Suprapubic skin (tissue), 4 donors: ENCODE results near the gene STXBP1. TPM values are rescaled to one million over a fixed set of nuclear protein-coding genes. Genes with fewer than 3 reads are reported as not detected.

Experiments
- DNase-seq, 2 donors: peaks; one replicate each; pipeline ENCODE4 v3.0.0-alpha.2; 2019; ENCODE audit warnings: low spot score in 2 of 2
- H3K27ac ChIP-seq: fragments of 200-600 bp; sonication (generic); one replicate; pipeline ENCODE4 v1.5.1; 2019
- H3K27me3 ChIP-seq: fragments of 200-600 bp; sonication (generic); one replicate; pipeline ENCODE4 v1.5.1; 2019
- H3K36me3 ChIP-seq: fragments of 200-600 bp; sonication (generic); one replicate; pipeline ENCODE4 v1.5.1; 2019
- H3K4me1 ChIP-seq: fragments of 200-600 bp; sonication (generic); one replicate; pipeline ENCODE4 v1.5.1; 2019
- H3K4me3 ChIP-seq: fragments of 200-600 bp; sonication (generic); one replicate; pipeline ENCODE4 v1.5.1; 2019; ENCODE audit warnings: mild to moderate bottlenecking
- H3K9me3 ChIP-seq: fragments of 200-600 bp; sonication (generic); one replicate; pipeline ENCODE4 v1.5.1; 2019
- CTCF ChIP-seq, 2 donors: fragments of 200-600 bp in 1 of 2; fragments of 450-650 bp in 1 of 2; sonication (generic) in 1 of 2; IDR thresholded peaks; one replicate each; pipeline ENCODE4 v1.5.1; 2016 to 2019; ENCODE audit warnings: antibody characterized with exemption in 2 of 2, mild to moderate bottlenecking in 1 of 2, moderate library complexity in 1 of 2
- EP300 ChIP-seq: sonication (generic); formaldehyde crosslinking; IDR thresholded peaks from one replicate; pipeline ENCODE4 v1.6.1; 2017; ENCODE audit warnings: antibody characterized with exemption
- POLR2A ChIP-seq, 2 donors: fragments of 450-650 bp; IDR thresholded peaks; one replicate each; pipeline ENCODE4 v1.6.1; 2017; ENCODE audit warnings: antibody characterized with exemption in 2 of 2, mild to moderate bottlenecking in 2 of 2, moderate library complexity in 2 of 2
- POLR2AphosphoS5 ChIP-seq, 3 donors: sonication (generic); formaldehyde crosslinking; IDR thresholded peaks; one replicate each; pipeline ENCODE4 v1.6.1; 2017; ENCODE audit warnings: antibody characterized with exemption in 3 of 3
- WGBS: methylation state at CpG from one replicate; pipeline ENCODE4 v1.1.5; 2018; 5-methylcytosine and 5-hydroxymethylcytosine counted together
- total RNA-seq, 4 donors: library from RNA; depleted of rRNA; stranded (reverse); fragments of >200 nt; gene quantifications; one replicate each; pipeline ENCODE4 v1.1.0, GENCODE V29; 2016

The STXBP1 gene
- total RNA-seq, 4 donors from 2014 or later = 18.4 to 28.2 (median 24.5) TPM

- no peak overlapping the region for H3K4me3 ChIP-seq
- no peak overlapping the region for H3K27ac ChIP-seq
- TF ChIP-seq EP300 = no peak
- no peak for TF ChIP-seq POLR2A (IDR thresholded peaks at IDR 0.05)
- TF ChIP-seq CTCF (IDR thresholded peaks at IDR 0.05) = no peak
- TF ChIP-seq POLR2AphosphoS5 (IDR thresholded peaks at IDR 0.05) = no peak
- H3K4me1 ChIP-seq = peaks cover 20% of the 10 kb centered on the region
- no peaks in the 10 kb centered on the region for H3K36me3 ChIP-seq
- no peaks in the 10 kb centered on the region for H3K9me3 ChIP-seq
- 78% methylated on average over 3 of the region's 11 CpGs for WGBS
- no peaks in the 10 kb centered on the region for H3K27me3 ChIP-seq
- DNase-seq = no peak
These were observed 99.8 kb downstream of the STXBP1 start for GRCh38 chr9:127711831-127712274.

GRCh38 chr9:127712371-127712770 lies 100.3 kb downstream of the STXBP1 start:
- Histone ChIP-seq H3K27me3 (no peaks in the 10 kb centered on the region), H3K36me3 (no peaks in the 10 kb centered on the region), H3K27ac (no peak overlapping the region), H3K9me3 (no peaks in the 10 kb centered on the region), H3K4me3 (no peak overlapping the region), H3K4me1 (peaks cover 20% of the 10 kb centered on the region)
- no peak for DNase-seq
- 87% methylated on average over 8 of the region's 11 CpGs for WGBS
- no peak for TF ChIP-seq EP300
- no peak for TF ChIP-seq CTCF (IDR thresholded peaks at IDR 0.05)
- TF ChIP-seq POLR2AphosphoS5 (IDR thresholded peaks at IDR 0.05) = no peak
- no peak for TF ChIP-seq POLR2A (IDR thresholded peaks at IDR 0.05)

GRCh38 chr9:127712867-127713266 lies 100.8 kb downstream of the STXBP1 start:
- Histone ChIP-seq H3K9me3 (no peaks in the 10 kb centered on the region), H3K4me1 (peaks cover 20% of the 10 kb centered on the region), H3K27ac (no peak overlapping the region), H3K4me3 (no peak overlapping the region), H3K27me3 (no peaks in the 10 kb centered on the region), H3K36me3 (no peaks in the 10 kb centered on the region)
- no peak for TF ChIP-seq CTCF (IDR thresholded peaks at IDR 0.05)
- no peak for TF ChIP-seq EP300
- no peak for TF ChIP-seq POLR2A (IDR thresholded peaks at IDR 0.05)
- no peak for TF ChIP-seq POLR2AphosphoS5 (IDR thresholded peaks at IDR 0.05)
- DNase-seq = no peak
- 86% methylated on average over 7 of the region's 10 CpGs for WGBS

- no peak for TF ChIP-seq EP300
- TF ChIP-seq POLR2A (IDR thresholded peaks at IDR 0.05) = no peak
- TF ChIP-seq CTCF (IDR thresholded peaks at IDR 0.05) = no peak
- no peak for TF ChIP-seq POLR2AphosphoS5 (IDR thresholded peaks at IDR 0.05)
- Histone ChIP-seq H3K36me3 (no peaks in the 10 kb centered on the region), H3K27ac (no peak overlapping the region)
These were observed 102.1 kb downstream of the STXBP1 start for GRCh38 chr9:127714020-127714750.

GRCh38 chr9:127714951-127715469 lies 102.9 kb downstream of the STXBP1 start:
- Histone ChIP-seq H3K27me3 (no peaks in the 10 kb centered on the region), H3K4me1 (peaks cover 20% of the 10 kb centered on the region), H3K4me3 (peak overlapping the region; percentile 70), H3K36me3 (no peaks in the 10 kb centered on the region), H3K27ac (peak overlapping the region; percentile 79), H3K9me3 (no peaks in the 10 kb centered on the region)
- no CpG with 5 or more reads among the region's 44 CpGs for WGBS
- no peak for TF ChIP-seq CTCF (IDR thresholded peaks at IDR 0.05)
- no peak for DNase-seq

More at GRCh38 chr9:127714020-127714750, 102.1 kb downstream of the STXBP1 start:
- H3K4me1 ChIP-seq = peaks cover 20% of the 10 kb centered on the region
- 89% methylated on average over 15 of the region's 19 CpGs for WGBS
- H3K27me3 ChIP-seq = no peaks in the 10 kb centered on the region
- H3K9me3 ChIP-seq = no peaks in the 10 kb centered on the region
- H3K4me3 ChIP-seq = peak overlapping the region; percentile 70
- DNase-seq = no peak
